GM23248 (cell line): ENCODE results near the gene SLC29A1. TPM values are rescaled to one million over a fixed set of nuclear protein-coding genes. Genes with fewer than 3 reads are reported as not detected.

ENCODE experiments used
- DNase-seq: peaks from one replicate; pipeline ENCODE4 v3.0.0-alpha.2; 2015
- H2AFZ ChIP-seq: fragments of 200-600 bp; sonication (generic); 2 replicates; pipeline ENCODE4 v1.6.1; 2016; ENCODE audit warnings: antibody characterized with exemption
- H3F3A ChIP-seq: fragments of 200-600 bp; sonication (generic); 2 replicates; pipeline ENCODE4 v1.6.1; 2016; ENCODE audit warnings: mild to moderate bottlenecking, antibody characterized with exemption, mixed run types; ENCODE audit not compliant: insufficient read depth
- H3K27ac ChIP-seq: fragments of 200-600 bp; sonication (generic); 2 replicates; pipeline ENCODE4 v1.5.1; 2016; ENCODE audit warnings: mild to moderate bottlenecking
- H3K27me3 ChIP-seq: fragments of 200-600 bp; sonication (generic); replicated peaks from 2 replicates; pipeline ENCODE4 v1.6.1; 2016; ENCODE audit warnings: mild to moderate bottlenecking; ENCODE audit not compliant: insufficient read depth
- H3K36me3 ChIP-seq: fragments of 200-600 bp; sonication (generic); 2 replicates; pipeline ENCODE4 v1.6.1; 2016; ENCODE audit warnings: low read depth, mild to moderate bottlenecking
- H3K4me1 ChIP-seq: fragments of 200-600 bp; sonication (generic); 2 replicates; pipeline ENCODE4 v1.6.1; 2016; ENCODE audit warnings: mild to moderate bottlenecking; ENCODE audit not compliant: insufficient read depth
- H3K4me2 ChIP-seq: fragments of 200-600 bp; sonication (generic); one replicate; pipeline ENCODE4 v1.6.1; 2016; ENCODE audit warnings: mild to moderate bottlenecking; ENCODE audit not compliant: unreplicated experiment
- H3K4me3 ChIP-seq: fragments of 200-600 bp; sonication (generic); 2 replicates; pipeline ENCODE4 v1.5.1; 2016; ENCODE audit warnings: mild to moderate bottlenecking
- H3K79me2 ChIP-seq: fragments of 200-600 bp; sonication (generic); 2 replicates; pipeline ENCODE4 v1.6.1; 2016; ENCODE audit warnings: mild to moderate bottlenecking; ENCODE audit not compliant: insufficient read depth
- H3K9ac ChIP-seq: fragments of 200-600 bp; sonication (generic); 2 replicates; pipeline ENCODE4 v1.6.1; 2016; ENCODE audit warnings: mild to moderate bottlenecking
- H3K9me2 ChIP-seq: fragments of 200-600 bp; sonication (generic); 2 replicates; pipeline ENCODE4 v1.6.1; 2016; ENCODE audit warnings: mixed run types, mild to moderate bottlenecking, moderate library complexity; ENCODE audit not compliant: insufficient read depth
- H3K9me3 ChIP-seq: fragments of 200-600 bp; sonication (generic); one replicate; pipeline ENCODE4 v1.6.1; 2017; ENCODE audit warnings: low read depth
- H4K20me1 ChIP-seq: fragments of 200-600 bp; sonication (generic); 2 replicates; pipeline ENCODE4 v1.6.0; 2016; ENCODE audit not compliant: insufficient read depth
- EZH2 ChIP-seq: fragments of 200-600 bp; sonication (generic); IDR thresholded peaks from 2 replicates; pipeline ENCODE4 v1.6.1; 2018; ENCODE audit warnings: antibody characterized with exemption, mild to moderate bottlenecking; ENCODE audit not compliant: insufficient read depth, poor library complexity, severe bottlenecking
- EZH2phosphoT487 ChIP-seq: fragments of 200-600 bp; sonication (generic); IDR thresholded peaks from 2 replicates; pipeline ENCODE4 v1.6.1; 2018; ENCODE audit warnings: antibody characterized with exemption, moderate library complexity, mild to moderate bottlenecking, low read depth; ENCODE audit not compliant: insufficient read depth
- WGBS, 2 experiments: methylation state at CpG; one replicate each; pipeline ENCODE4 v1.1.6; 2015 to 2017; ENCODE audit warnings: low lambda C conversion rate in 2 of 2, low coverage in 1 of 2; ENCODE audit errors: missing lambda C conversion rate in 2 of 2; 5-methylcytosine and 5-hydroxymethylcytosine counted together
- in situ Hi-C: fragments of 300-500 bp; cut with MboI; formaldehyde crosslinking; loops from 2 replicates; pipeline ENCODE4 v1.15.0; 2020
- polyA plus RNA-seq: library from polyadenylated mRNA; unstranded; fragments of >200 nt; fragmentation: Nextera tagmentation; extraction: Ambion mirVana; gene quantifications from 2 replicates; pipeline ENCODE4 v1.2.1, GENCODE V29; 2016
- total RNA-seq: library from RNA; depleted of rRNA; stranded (reverse); fragments of >200 nt; shearing (Covaris generic); gene quantifications from 2 replicates; pipeline ENCODE4 v1.2.3, GENCODE V29; 2014

Gene SLC29A1
- total and polyA plus RNA-seq, 2 experiments from 2014 or later, result 12.2 to 18.4 TPM

DNA sequence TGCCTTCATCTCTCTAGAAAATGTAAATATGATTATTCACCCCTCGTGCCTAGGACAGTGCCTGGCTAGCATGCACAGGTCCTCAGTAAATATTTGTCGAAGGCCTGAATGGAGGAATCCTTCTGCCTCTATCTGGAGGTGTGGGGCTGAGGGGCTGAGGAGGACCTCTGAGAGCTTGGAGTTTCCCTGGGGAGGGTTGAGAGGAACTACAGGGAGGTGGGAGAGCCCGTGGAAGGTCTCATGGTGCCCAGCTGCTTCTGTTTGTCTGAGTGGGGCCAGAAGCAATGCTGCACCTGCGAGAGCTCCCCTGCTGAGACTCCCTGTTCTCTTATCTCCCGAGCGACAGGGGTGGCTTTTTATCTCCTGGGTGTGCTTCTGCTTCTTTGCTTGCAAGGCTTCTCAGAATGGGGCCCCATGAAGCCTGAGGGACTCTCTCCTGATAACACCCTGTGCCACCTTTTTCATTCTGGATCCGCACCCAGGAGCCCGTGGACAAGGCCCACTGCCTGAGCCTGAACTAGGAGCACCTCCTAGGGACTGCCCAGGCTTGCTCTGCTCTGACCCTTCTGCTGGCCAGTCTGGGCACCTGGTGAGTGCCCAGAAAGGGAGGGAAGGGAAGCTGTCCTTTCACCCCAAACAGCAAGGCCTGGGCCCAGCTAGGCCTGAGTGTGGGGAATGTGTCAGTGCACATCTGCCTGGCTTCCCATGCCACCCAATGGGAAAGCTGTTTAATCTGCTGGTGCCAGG is 2.4 kb downstream of the SLC29A1 start:
- Histone ChIP-seq H3K4me1 (peaks cover 30% of the 10 kb centered on the region), H3K79me2 (no peaks in the 10 kb centered on the region; the same call in 1 of the 2 replicates), H3K9me2 (no peaks in the 10 kb centered on the region), H4K20me1 (no peaks in the 10 kb centered on the region), H3K9me3 (no peaks in the 10 kb centered on the region), H2AFZ (no peak overlapping the region), H3K27ac (no peak overlapping the region), H3K27me3 (no peaks in the 10 kb centered on the region), H3F3A (0 out of 2 replicates have a peak, but pooled peaks cover 12% of the 10 kb centered on the region), H3K4me3 (no peak overlapping the region), H3K36me3 (no peaks in the 10 kb centered on the region), H3K9ac (no peak overlapping the region), H3K4me2 (no peak overlapping the region)
- in situ Hi-C loops, result no loop called here
- 82 to 91% methylated on average over 8 of the region's 8 CpGs for WGBS, 2 experiments
- no peak for TF ChIP-seq EZH2phosphoT487
- TF ChIP-seq EZH2, result no peak
- DNase-seq, result no peak

DNA sequence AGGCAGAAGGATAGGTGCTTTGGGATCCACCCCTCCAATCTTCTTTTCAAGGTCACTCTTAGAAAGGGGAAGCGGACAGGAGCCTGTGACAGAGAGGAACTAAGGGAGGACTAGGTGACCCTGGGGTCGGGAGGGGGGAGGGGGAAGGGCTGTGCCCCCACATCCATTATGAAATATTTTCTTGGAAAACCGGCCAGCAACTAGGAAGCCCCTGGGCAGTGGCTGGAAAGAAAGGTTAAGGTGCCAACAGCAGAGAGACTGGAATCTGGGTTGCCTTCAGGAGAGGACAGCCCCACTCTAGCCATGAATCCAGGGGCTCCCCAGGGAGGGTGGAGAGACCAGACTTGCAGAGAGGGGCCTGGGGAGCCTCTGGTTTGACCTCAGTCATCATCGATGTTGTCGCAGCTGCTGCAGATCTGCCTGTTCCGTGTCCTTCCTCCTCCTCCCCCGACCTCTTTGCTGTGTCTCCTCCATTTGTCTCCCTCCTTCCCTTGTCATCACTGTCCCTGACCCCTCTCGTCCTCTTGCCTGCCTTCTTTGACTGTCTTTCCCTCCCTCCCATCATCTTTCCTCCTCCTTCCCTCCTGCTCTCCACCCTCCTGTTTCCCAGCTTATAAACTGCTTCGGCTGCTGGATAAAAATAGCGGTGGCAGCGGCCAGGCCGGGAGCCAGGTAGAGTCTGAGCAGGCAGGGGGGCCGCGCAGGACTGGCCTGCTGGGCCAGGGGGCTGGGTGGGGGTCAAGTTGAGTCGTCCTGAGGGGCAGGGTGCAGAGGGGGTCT is 3.2 kb downstream of the SLC29A1 start:
- H3K79me2 ChIP-seq, result no peaks in the 10 kb centered on the region; the same call in 1 of the 2 replicates
- 0 out of 2 replicates have a peak overlapping the region, but pooled peaks have one; percentile 16 for H2AFZ ChIP-seq
- TF ChIP-seq EZH2phosphoT487 (no peak), EZH2 (no peak)

DNA sequence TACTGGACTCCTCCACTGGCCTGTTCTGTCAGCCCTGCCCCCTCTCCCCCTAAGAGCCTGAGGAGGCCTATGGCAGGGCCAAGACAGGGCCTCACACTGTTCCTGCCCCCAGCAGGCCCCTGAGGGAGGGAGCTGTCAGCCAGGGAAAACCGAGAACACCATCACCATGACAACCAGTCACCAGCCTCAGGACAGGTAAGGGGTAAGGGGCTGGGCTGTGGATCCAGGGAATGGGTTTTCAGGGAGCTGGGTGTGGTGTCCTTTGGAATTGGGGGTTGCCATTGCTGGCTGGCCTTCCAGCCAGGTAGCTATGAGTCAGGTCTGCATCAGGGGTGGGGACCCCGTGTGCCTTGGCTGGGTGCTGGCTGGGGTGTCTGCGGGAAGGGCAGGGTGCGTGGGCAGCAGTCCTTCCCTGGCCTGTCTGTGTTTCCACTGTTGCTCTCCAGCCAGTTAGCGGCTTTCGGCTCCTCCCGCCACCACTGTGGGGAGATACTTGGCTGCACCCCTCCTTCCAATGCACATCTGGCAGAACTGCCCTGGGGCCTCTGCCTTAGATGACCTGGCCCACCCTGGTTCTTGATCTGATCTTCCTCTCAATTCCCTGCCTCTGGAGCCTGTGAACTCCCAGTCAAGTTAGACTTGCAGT is 3.9 kb downstream of the SLC29A1 start:
- Histone ChIP-seq H3K9me3 (no peaks in the 10 kb centered on the region), H3K79me2 (no peaks in the 10 kb centered on the region; the same call in 1 of the 2 replicates), H3F3A (0 out of 2 replicates have a peak, but pooled peaks cover 6% of the 10 kb centered on the region), H3K4me1 (peaks cover 19% of the 10 kb centered on the region), H3K9me2 (no peaks in the 10 kb centered on the region), H3K27ac (no peak overlapping the region), H3K9ac (no peak overlapping the region), H3K4me3 (no peak overlapping the region), H3K36me3 (no peaks in the 10 kb centered on the region), H4K20me1 (no peaks in the 10 kb centered on the region), H2AFZ (no peak overlapping the region), H3K4me2 (no peak overlapping the region), H3K27me3 (no peaks in the 10 kb centered on the region)
- DNase-seq, result no peak
- in situ Hi-C loops, result no loop called here
- WGBS, 2 experiments, result 44% methylated on average over 7 of the region's 7 CpGs
- TF ChIP-seq EZH2, result no peak
- TF ChIP-seq EZH2phosphoT487, result no peak

More for the DNA sequence above, 3.2 kb downstream of the SLC29A1 start:
- no peaks in the 10 kb centered on the region for H3K36me3 ChIP-seq
- no peak overlapping the region for H3K4me2 ChIP-seq
- in situ Hi-C loops, result no loop called here
- no peak overlapping the region for H3K9ac ChIP-seq
- H3K9me3 ChIP-seq, result no peaks in the 10 kb centered on the region
- H3K27ac ChIP-seq, result no peak overlapping the region
- WGBS, 2 experiments, result 39 to 40% methylated on average over 13 to 15 of the region's 15 CpGs
- H3F3A ChIP-seq, result 0 out of 2 replicates have a peak, but pooled peaks cover 6% of the 10 kb centered on the region
- DNase-seq, result no peak
- no peak overlapping the region for H3K4me3 ChIP-seq
- no peaks in the 10 kb centered on the region for H3K9me2 ChIP-seq
- no peaks in the 10 kb centered on the region for H3K27me3 ChIP-seq
- H4K20me1 ChIP-seq, result no peaks in the 10 kb centered on the region
- peaks cover 23% of the 10 kb centered on the region for H3K4me1 ChIP-seq

DNA sequence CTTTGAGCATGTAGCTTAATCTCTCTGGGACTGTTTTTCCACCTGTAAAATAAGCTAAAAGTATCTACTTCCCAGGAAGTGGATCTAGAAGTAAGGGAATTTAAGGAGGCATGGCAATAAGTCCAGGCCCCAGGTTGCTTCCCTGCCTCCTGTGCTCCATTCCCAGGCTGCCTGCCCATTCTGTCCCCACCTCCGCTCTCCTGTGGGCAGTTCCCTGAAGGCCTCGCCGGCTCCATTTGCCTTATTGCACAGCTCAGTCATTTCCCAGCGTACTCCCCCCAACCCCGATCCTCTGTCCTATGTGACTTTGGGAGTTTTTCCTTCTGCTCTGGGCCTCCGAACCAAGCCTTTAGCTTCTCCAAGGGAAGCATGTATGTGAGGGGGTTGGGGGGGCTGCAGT is 4.6 kb downstream of the SLC29A1 start:
- no peak for DNase-seq
- no peak overlapping the region for H3K27ac ChIP-seq
- H3K36me3 ChIP-seq, result no peaks in the 10 kb centered on the region
- in situ Hi-C loops, result no loop called here
- no peak for TF ChIP-seq EZH2phosphoT487
- no peak for TF ChIP-seq EZH2
- H3K4me1 ChIP-seq, result peaks cover 19% of the 10 kb centered on the region
- H3K4me3 ChIP-seq, result no peak overlapping the region
- H3K9me2 ChIP-seq, result no peaks in the 10 kb centered on the region
- no peak overlapping the region for H3K4me2 ChIP-seq
- H4K20me1 ChIP-seq, result no peaks in the 10 kb centered on the region
- no peaks in the 10 kb centered on the region; the same call in 1 of the 2 replicates for H3K79me2 ChIP-seq
- no peaks in the 10 kb centered on the region for H3K9me3 ChIP-seq
- 73 to 79% methylated on average over 6 of the region's 6 CpGs for WGBS, 2 experiments
- H3K9ac ChIP-seq, result no peak overlapping the region
- no peak overlapping the region for H2AFZ ChIP-seq
- no peaks in the 10 kb centered on the region for H3K27me3 ChIP-seq
- H3F3A ChIP-seq, result 0 out of 2 replicates have a peak, but pooled peaks cover 6% of the 10 kb centered on the region
